DND-41 (cell line): Measurements from ENCODE around the gene PBX4.

Source experiments
- EZH2 ChIP-seq: IDR thresholded peaks from 3 replicates; pipeline ENCODE4 v1.6.1; 2012; ENCODE audit warnings: borderline replicate concordance, low read depth, mild to moderate bottlenecking, moderate library complexity, low read length, inconsistent platforms; ENCODE audit not compliant: severe bottlenecking
- TF ChIP-seq, protein P1 (sequence below): IDR thresholded peaks from 2 replicates; pipeline ENCODE4 v1.5.1; 2012; ENCODE audit warnings: borderline replicate concordance, low read length, moderate library complexity, mild to moderate bottlenecking; ENCODE audit not compliant: poor library complexity, severe bottlenecking; ENCODE audit errors: extremely low read depth

- TF ChIP-seq, protein P1, sequence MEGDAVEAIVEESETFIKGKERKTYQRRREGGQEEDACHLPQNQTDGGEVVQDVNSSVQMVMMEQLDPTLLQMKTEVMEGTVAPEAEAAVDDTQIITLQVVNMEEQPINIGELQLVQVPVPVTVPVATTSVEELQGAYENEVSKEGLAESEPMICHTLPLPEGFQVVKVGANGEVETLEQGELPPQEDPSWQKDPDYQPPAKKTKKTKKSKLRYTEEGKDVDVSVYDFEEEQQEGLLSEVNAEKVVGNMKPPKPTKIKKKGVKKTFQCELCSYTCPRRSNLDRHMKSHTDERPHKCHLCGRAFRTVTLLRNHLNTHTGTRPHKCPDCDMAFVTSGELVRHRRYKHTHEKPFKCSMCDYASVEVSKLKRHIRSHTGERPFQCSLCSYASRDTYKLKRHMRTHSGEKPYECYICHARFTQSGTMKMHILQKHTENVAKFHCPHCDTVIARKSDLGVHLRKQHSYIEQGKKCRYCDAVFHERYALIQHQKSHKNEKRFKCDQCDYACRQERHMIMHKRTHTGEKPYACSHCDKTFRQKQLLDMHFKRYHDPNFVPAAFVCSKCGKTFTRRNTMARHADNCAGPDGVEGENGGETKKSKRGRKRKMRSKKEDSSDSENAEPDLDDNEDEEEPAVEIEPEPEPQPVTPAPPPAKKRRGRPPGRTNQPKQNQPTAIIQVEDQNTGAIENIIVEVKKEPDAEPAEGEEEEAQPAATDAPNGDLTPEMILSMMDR, result no peak
- TF ChIP-seq EZH2, result no peak
Observed at GRCh38 chr19:19656451-19657396, 38.2 kb upstream of the PBX4 start.
